Activated CD4-positive, CD25-positive, alpha-beta regulatory T cell treated with anti-CD3 and anti-CD28 coated beads, Interleukin-2, amount 50 U/mL, for 72 hours (primary cell): ENCODE results near the gene EDARADD.

Source experiments
- DNase-seq: peaks from one replicate; pipeline ENCODE4 v3.0.0; 2021

Gene EDARADD

GRCh38 chr1:236395230-236395946, 1.3 kb downstream of the EDARADD start:
- peak; percentile 44 for DNase-seq

- DNase-seq = no peak
Measured at GRCh38 chr1:236395947-236396664, 2.0 kb downstream of the EDARADD start.

- DNase-seq = no peak
Measured at GRCh38 chr1:236396665-236397043, 2.6 kb downstream of the EDARADD start.

DNA sequence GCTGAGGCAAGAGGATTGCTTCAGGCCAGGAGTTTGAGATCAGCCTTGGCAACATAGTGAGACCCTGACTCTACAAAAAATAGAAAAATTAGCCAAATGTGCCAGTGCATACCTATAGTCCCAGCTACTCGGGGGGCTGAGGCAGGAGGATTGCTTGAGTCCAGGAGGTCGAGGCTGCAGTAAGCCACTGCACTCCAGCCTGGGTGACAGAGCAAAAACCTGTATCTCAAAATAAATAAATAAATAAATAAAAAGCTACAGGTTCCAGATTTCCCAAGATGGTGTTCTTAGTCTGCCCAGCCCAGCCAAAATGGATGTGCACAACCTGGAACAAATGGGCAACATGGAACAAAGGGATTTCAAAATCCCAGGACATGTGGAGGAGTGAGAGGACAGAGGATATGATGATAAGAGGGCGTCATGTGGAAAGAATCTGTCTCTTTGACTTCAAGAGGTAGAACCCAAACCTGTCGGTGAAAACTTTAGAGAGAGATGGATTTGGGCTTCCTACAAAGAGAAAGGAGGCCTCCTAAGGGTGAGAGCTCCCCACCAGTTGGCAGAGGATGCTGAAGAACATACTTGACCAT, 3.2 kb downstream of the EDARADD start:
- no peak for DNase-seq

GRCh38 chr1:236398538-236398937, 4.5 kb downstream of the EDARADD start:
- DNase-seq = no peak

DNA sequence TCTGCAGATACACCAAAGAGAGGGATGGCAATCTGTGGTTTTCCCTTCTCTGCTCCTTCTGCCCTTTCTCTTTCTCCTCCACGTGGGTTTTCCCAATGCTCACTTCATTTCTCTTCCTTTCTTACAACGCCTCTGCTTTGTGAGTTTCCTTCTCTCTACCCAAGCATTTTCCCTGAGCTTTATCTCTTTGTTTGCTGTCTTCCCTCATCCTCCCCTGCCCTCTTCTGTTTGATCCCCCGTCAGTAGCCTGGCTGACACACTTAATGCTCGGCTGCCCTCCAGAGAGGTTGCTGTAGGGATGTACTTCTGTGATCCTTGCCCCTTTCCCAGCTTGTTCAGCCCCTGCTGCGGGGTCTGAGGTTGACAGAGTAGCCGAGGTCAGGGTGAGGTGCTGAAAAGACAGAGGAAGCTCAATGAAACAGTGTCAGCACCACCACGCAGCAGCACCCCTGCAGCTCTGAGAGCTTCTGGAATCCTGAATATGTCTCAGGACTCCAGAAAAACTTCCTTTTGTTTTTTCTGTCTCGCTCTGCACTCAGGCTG, 6.0 kb downstream of the EDARADD start:
- no peak for DNase-seq

DNA sequence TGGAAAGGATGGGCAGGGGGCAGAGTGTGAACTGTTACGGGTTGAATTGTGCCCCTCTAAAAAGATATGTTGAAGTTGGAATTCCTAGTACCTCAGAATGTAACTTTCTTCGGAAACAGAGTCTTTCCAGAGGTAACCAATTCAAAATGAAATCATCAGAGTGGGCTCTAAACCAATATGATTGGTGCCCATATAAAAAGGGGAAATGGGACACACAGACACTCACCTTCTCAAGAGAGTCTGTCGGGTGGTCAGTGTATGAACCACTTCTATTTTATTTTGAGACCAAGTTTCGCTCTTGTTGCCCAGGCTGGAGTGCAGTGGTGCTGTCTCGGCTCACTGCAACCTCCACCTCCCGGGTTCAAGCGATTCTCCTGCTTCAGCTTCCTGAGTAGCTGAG, 7.6 kb downstream of the EDARADD start:
- DNase-seq = no peak

- DNase-seq = no peak
Measured at GRCh38 chr1:236403905-236404696, 10.0 kb downstream of the EDARADD start.

DNA sequence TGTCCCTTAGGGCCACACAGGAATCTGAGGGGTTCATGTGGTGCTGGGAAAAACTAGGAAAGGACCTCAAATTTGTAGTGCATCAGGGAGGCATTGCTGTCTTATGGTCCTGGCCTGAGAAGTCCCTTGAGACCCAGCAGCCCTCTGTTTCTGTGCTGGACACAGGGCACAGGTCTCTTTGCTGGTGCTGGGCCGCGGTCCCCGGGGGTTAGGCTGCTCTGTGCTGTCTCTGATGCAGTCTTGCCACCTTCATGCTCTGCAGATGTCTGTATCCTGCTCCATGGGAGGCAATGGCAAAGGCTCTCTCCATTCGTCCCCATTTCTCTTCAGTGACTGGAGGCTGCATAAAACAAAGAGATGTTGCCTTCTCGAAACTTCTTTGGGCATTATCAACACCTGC, 13.0 kb downstream of the EDARADD start:
- DNase-seq = no peak

DNA sequence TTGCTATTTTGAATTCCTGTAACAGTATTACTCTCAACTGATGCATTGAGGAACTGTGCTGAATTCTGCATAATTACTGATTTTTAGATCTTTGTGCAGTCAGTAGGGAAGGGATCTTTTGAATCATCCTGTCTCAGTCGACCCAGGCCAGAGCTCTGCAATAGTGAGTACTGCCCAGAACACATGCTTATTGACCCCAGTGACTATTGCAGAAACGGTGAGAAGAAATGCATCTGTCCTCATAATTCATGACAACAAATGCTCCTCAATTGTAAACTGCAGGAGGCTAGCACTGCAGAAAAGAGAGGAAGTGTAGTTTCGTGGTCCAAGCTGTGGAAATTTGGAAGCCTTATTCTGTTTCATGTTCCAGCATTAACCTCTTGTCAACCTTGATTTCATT, 19.6 kb downstream of the EDARADD start:
- DNase-seq = no peak

GRCh38 chr1:236416165-236416564, 22.1 kb downstream of the EDARADD start:
- DNase-seq = no peak

GRCh38 chr1:236417336-236417735, 23.2 kb downstream of the EDARADD start:
- DNase-seq = no peak

DNA sequence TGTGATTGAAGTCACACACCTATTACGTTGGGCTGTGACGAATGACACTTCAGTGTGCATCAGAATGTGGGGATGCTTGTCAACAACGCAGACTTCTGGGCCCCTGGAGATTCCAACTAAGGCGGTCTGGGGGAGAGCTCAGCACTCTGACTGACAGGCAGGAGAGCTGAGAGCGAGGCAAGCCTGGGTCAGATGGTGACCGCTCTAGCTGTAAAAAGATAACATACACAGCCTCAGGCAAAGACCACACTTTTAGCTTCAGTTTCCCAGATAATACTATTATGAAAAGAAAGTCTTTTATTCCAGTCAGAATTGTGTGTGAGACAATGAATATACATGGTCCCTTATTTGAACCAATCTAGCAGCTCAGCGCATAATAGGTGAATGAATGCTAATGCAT, 25.4 kb downstream of the EDARADD start:
- no peak for DNase-seq

DNA sequence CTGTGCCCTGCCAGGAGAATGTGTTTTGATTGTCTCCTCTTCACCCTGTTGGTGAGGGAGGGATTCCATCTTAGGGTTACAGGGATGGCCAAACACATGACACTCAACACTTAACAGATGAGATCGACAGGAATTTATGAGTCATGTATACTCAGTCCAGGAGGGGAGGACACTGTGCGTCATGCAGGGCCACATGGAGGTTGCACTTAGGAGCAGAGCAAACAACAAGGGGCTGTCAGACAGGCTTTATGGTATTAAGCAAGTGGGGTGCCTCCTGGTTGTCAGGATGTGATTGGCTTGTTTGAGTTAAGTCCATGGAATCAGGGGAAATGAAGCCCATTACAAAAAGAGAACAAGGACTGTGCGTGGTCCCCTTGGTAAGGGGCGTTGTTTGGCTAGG, 26.9 kb downstream of the EDARADD start:
- DNase-seq = no peak

DNA sequence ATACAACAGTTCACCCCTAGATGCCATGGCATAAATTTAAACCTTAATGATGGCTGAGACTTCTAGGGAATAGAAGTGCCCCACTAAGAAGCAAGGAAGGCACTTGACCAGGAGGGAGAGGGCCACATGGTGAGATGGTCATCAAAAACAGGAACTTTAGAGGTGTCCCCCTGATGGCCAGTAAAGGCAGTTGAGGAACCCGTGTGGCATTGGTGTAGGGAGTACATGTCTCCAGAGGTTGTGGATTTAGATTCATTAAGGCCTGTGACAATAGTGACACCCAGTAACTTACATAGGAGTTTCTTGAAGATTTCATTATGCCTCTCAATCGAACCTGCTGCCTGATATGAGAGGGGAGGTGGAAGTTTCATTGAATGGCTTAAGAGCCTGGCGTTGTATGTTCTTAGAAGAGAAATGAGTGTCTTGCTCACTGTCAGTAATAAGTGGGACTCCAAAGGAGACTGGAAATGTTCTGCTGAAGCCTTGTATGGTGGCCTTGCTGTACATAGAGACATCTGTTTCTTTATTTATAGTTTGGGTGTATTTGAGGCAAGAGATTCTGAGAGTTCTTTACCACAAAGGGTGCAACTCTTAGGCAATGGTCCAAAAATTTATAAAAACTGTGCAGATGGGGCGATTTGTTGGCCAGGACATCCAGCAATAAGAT, 27.9 kb downstream of the EDARADD start:
- DNase-seq = no peak

GRCh38 chr1:236422517-236422876, 28.4 kb downstream of the EDARADD start:
- DNase-seq = no peak

- DNase-seq = peak; percentile 39
Measured at GRCh38 chr1:236425031-236425663, 31.1 kb downstream of the EDARADD start.

GRCh38 chr1:236426215-236426614, 32.1 kb downstream of the EDARADD start:
- no peak for DNase-seq

DNA sequence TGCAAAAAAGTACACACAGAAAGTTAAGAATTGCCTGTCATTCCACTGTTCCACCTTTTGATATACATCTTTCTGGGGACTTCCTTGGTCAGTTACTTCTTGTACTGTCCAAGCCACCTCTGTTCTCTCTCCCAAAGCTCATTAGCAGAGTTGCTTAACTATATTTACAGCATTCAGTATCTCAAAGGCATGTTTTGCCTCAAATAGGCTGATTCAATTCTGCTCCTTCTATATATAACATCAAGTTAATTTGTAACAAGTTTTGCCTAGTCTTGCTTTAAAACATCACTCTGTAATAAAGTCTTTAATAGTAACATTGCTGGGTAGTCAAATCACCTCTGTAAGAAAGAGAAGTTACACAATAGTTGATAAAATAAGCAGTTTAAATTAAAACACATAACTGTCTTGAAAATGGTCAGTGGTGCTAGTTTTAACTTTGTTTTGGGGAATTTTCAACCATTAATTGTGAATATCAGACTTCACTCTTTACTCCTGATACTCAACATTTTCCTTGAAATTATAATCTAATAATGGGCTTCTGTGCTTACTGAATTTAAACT, 35.7 kb downstream of the EDARADD start:
- no peak for DNase-seq

- no peak for DNase-seq
Measured at GRCh38 chr1:236433819-236434315, 39.8 kb downstream of the EDARADD start.

GRCh38 chr1:236438614-236439013, 44.5 kb downstream of the EDARADD start:
- no peak for DNase-seq

DNA sequence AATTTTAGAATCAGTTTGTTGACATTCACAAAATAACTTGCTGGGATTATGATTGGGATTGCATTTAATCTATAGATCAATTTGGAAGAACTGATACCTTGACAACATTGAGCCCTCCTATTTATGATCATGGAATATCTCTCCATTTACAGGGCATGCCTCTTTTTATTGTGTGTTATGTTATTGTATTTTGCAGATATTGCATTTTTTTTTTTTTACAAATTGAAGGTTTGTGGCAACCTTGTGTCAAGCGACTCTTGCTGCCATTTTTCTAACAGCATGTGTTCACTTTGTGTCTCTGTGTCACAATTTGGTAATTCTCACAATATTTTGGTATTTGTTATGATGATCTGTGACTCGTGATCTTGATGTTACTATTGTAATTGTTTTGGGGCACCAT, 46.3 kb downstream of the EDARADD start:
- no peak for DNase-seq
